HCT116 (cell line): Measurements from ENCODE around the gene CDH4. TPM values are rescaled to one million over a fixed set of nuclear protein-coding genes. Genes with fewer than 3 reads are reported as not detected.

ENCODE experiments used
- ATAC-seq: fragments of 200-7000 bp; cut with Tn5 transposase; 2 replicates; pipeline ENCODE4 v1.9.1; 2020; ENCODE audit warnings: mild to moderate bottlenecking, moderate library complexity
- BruUV-seq: library from RNA; stranded (reverse); fragments of 400-500 nt; replicated peaks from 2 replicates; lab custom pipeline; 2021; lab: Mats Ljungman, UMichigan
- CTCF ChIA-PET: fragments of 300-600 bp; sonication (Branson Sonifier 250); formaldehyde crosslinking; loops from one replicate; lab custom pipeline; 2021; ENCODE audit warnings: antibody characterized with exemption; lab: Charles Lee
- POLR2A ChIA-PET: fragments of 300-600, 350-600 bp; sonication (Branson Sonifier 250); formaldehyde crosslinking; loops from one replicate; lab custom pipeline; 2021; ENCODE audit warnings: antibody characterized with exemption; lab: Charles Lee
- RAD21 ChIA-PET, 2 experiments: fragments of 300-600 bp; sonication (Branson Sonifier 250); formaldehyde crosslinking; loops; one replicate each; lab custom pipeline; 2023; ENCODE audit warnings: low total read pairs in 2 of 2; ENCODE audit not compliant: uncharacterized antibody in 2 of 2, unreplicated experiment in 2 of 2, low non-redundant PET in 1 of 2; lab: Charles Lee
- DNase-seq: peaks from one replicate; pipeline ENCODE4 v3.0.0-alpha.2; 2010; ENCODE audit warnings: low read depth, low spot score
- H2AFZ ChIP-seq: fragments of 200-600 bp; shearing (Covaris generic), sonication (generic); 2 replicates; pipeline ENCODE4 v1.6.1; 2017; ENCODE audit warnings: low read depth, mixed run types, mixed read lengths, antibody characterized with exemption, low read length; ENCODE audit not compliant: poor library complexity, severe bottlenecking
- H3K27ac ChIP-seq: 2 replicates; pipeline ENCODE4 v1.5.1; 2012; ENCODE audit warnings: low read depth, low read length
- H3K27me3 ChIP-seq: fragments of 200-600 bp; sonication (generic); 2 replicates; pipeline ENCODE4 v1.6.1; 2016; ENCODE audit warnings: mixed run types, low read length, mixed read lengths; ENCODE audit not compliant: insufficient read depth
- H3K36me3 ChIP-seq, 2 experiments: fragments of 200-500 bp in 1 of 2; fragments of 200-600 bp in 1 of 2; sonication (Bioruptor generic) in 1 of 2; sonication (generic) in 1 of 2; 2 replicates each; pipeline versions ENCODE4 v1.5.1 to v1.6.1; 2014 to 2016; ENCODE audit warnings: low read length in 2 of 2, inconsistent platforms in 1 of 2, mixed read lengths in 1 of 2, mixed run types in 1 of 2; ENCODE audit not compliant: insufficient read depth in 2 of 2, control insufficient read depth in 1 of 2
- H3K4me1 ChIP-seq, 2 experiments: fragments of 200-600 bp in 1 of 2; sonication (generic) in 1 of 2; 2 replicates each; pipeline versions ENCODE4 v1.5.1 to v1.6.1; 2012 to 2017; ENCODE audit warnings: low read length in 2 of 2, inconsistent platforms in 1 of 2, mild to moderate bottlenecking in 1 of 2, mixed read lengths in 1 of 2, mixed run types in 1 of 2, moderate library complexity in 1 of 2; ENCODE audit not compliant: insufficient read depth in 2 of 2, control insufficient read depth in 1 of 2
- H3K4me2 ChIP-seq: fragments of 200-600 bp; sonication (generic); 2 replicates; pipeline ENCODE4 v1.6.1; 2017; ENCODE audit warnings: mixed run types, low read length, mixed read lengths
- H3K4me3 ChIP-seq, 2 experiments: fragments of 200-600 bp in 1 of 2; sonication (generic) in 1 of 2; replicated peaks in 1 of 2; 2 replicates each; pipeline ENCODE4 v1.5.1; 2011 to 2016; ENCODE audit warnings: low read length in 2 of 2, control low read depth in 1 of 2, low read depth in 1 of 2, mild to moderate bottlenecking in 1 of 2, mixed read lengths in 1 of 2, mixed run types in 1 of 2
- H3K79me2 ChIP-seq: fragments of 200-600 bp; sonication (generic); 2 replicates; pipeline ENCODE4 v1.6.1; 2017; ENCODE audit warnings: mild to moderate bottlenecking, mixed run types, low read length, moderate library complexity, mixed read lengths; ENCODE audit not compliant: insufficient read depth
- H3K9ac ChIP-seq: fragments of 200-600 bp; sonication (generic); 2 replicates; pipeline ENCODE4 v1.6.1; 2016; ENCODE audit warnings: low read length, mixed read lengths
- H3K9me2 ChIP-seq: fragments of 200-600 bp; sonication (generic), shearing (Covaris generic); 2 replicates; pipeline ENCODE4 v1.6.1; 2017; ENCODE audit warnings: mixed run types, mild to moderate bottlenecking, moderate library complexity; ENCODE audit not compliant: insufficient read depth
- H3K9me3 ChIP-seq, 2 experiments: fragments of 200-500 bp in 1 of 2; fragments of 200-600 bp in 1 of 2; sonication (Bioruptor generic) in 1 of 2; sonication (generic) in 1 of 2; 2 replicates each; pipeline ENCODE4 v1.6.1; 2014 to 2017; ENCODE audit warnings: low read length in 2 of 2, mixed read lengths in 2 of 2, inconsistent platforms in 1 of 2, low read depth in 1 of 2, mild to moderate bottlenecking in 1 of 2, mixed run types in 1 of 2, moderate library complexity in 1 of 2; ENCODE audit not compliant: control insufficient read depth in 1 of 2, insufficient read depth in 1 of 2
- H4K20me1 ChIP-seq: fragments of 200-600 bp; sonication (generic), shearing (Covaris generic); 2 replicates; pipeline ENCODE4 v1.6.1; 2017; ENCODE audit warnings: mixed run types, mild to moderate bottlenecking, moderate library complexity; ENCODE audit not compliant: insufficient read depth
- CEBPB ChIP-seq: IDR thresholded peaks from 2 replicates; pipeline ENCODE4 v1.6.1; 2012; ENCODE audit warnings: low read depth
- JUND ChIP-seq: IDR thresholded peaks from 2 replicates; pipeline ENCODE4 v1.6.1; 2012
- POLR2A ChIP-seq: IDR thresholded peaks from 2 replicates; pipeline ENCODE4 v1.7.0; 2011; ENCODE audit warnings: borderline replicate concordance; ENCODE audit not compliant: insufficient read depth, insufficient read length; ENCODE audit errors: extremely low read depth
- SIN3A ChIP-seq: IDR thresholded peaks from 2 replicates; pipeline ENCODE4 v1.6.1; 2012; ENCODE audit warnings: low read depth
- SP1 ChIP-seq: IDR thresholded peaks from 2 replicates; pipeline ENCODE4 v1.6.1; 2012; ENCODE audit warnings: low read depth
- TCF7L2 ChIP-seq: IDR thresholded peaks from 2 replicates; pipeline ENCODE4 v1.7.0; 2011; ENCODE audit warnings: borderline replicate concordance, inconsistent platforms; ENCODE audit not compliant: insufficient read depth, insufficient read length; ENCODE audit errors: extremely low read depth
- YY1 ChIP-seq: IDR thresholded peaks from 2 replicates; pipeline ENCODE4 v1.6.1; 2011; ENCODE audit warnings: low read length, low read depth, moderate library complexity, mild to moderate bottlenecking; ENCODE audit not compliant: insufficient replicate concordance; ENCODE audit errors: extremely low read depth
- ZNF274 ChIP-seq: fragments of 200-500 bp; sonication (Bioruptor generic); IDR thresholded peaks from 2 replicates; pipeline ENCODE4 v1.6.1; 2014; ENCODE audit warnings: mild to moderate bottlenecking, low read depth, low read length, inconsistent platforms
- intact Hi-C: fragments of 100-400 bp; cut with micrococcal nuclease; formaldehyde crosslinking; loops from 2 replicates; pipeline ENCODE4 v1.10.0; 2022
- total RNA-seq: library from RNA; stranded (reverse); gene quantifications from one replicate; pipeline ENCODE4 v1.2.1, GENCODE V29; 2021; ENCODE audit not compliant: unreplicated experiment
- TF ChIP-seq, protein P1 (sequence below): IDR thresholded peaks from 2 replicates; pipeline ENCODE4 v1.6.1; 2012; ENCODE audit warnings: low read depth
- TF ChIP-seq, protein P2 (sequence below): IDR thresholded peaks from 2 replicates; pipeline ENCODE4 v1.6.1; 2012
- TF ChIP-seq, protein P3 (sequence below), 3 experiments: fragments of 200-600 bp in 1 of 3; sonication (generic) in 1 of 3; IDR thresholded peaks in 2 of 3; conservative IDR thresholded peaks in 1 of 3; 2 replicates each; pipeline ENCODE4 v1.5.1; 2012 to 2017; ENCODE audit warnings: low read depth in 2 of 3, low read length in 2 of 3, antibody characterized with exemption in 1 of 3, borderline replicate concordance in 1 of 3, control low read depth in 1 of 3, mild to moderate bottlenecking in 1 of 3, mixed read lengths in 1 of 3, mixed run types in 1 of 3, moderate library complexity in 1 of 3; ENCODE audit not compliant: insufficient read depth in 1 of 3

Gene CDH4
- total RNA-seq, 1 experiment from 2014 or later = not detected

DNA sequence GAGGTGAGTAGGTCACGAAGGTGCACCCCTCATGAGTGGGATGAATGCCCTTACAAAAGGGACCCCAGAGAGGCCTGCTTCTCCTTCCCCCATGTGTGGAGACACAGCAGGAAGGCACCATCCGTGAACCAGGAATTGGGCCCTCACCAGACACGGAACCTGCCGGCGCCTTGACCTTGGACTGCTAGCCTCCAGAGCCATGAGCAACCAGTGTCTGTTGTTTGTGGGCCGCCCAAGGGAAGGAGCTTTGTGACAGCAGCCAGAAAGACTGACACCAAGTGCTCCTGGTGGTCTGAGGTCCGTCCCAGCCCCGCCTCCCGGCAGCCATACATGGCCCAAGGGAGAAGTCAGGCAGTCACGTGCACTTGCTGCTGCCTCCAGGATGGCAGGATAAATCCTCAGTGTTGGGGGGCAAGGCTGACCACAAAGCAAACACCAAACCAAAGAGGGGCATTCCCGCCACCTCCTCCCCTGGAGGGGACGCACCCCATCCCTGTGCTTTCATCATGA is 29.3 kb downstream of the CDH4 start:
- H4K20me1 ChIP-seq = no peaks in the 10 kb centered on the region
- no peak for ATAC-seq
- no peak overlapping the region for H3K4me2 ChIP-seq
- H3K27ac ChIP-seq = no peak overlapping the region
- ChIA-PET CTCF (no interaction called here), RAD21 (no interaction called here), POLR2A (no interaction called here)
- no TSS peak for BruUV-seq
- no peak overlapping the region for H2AFZ ChIP-seq
- no peaks in the 10 kb centered on the region for H3K4me1 ChIP-seq
- H3K79me2 ChIP-seq = no peaks in the 10 kb centered on the region
- peaks cover 18 to 32% of the 10 kb centered on the region in 2 experiments; a peak in 2 of 4 replicates for H3K9me3 ChIP-seq
- no peaks in the 10 kb centered on the region for H3K36me3 ChIP-seq
- DNase-seq = no peak
- H3K9ac ChIP-seq = no peak overlapping the region
- TF ChIP-seq, protein P1, sequence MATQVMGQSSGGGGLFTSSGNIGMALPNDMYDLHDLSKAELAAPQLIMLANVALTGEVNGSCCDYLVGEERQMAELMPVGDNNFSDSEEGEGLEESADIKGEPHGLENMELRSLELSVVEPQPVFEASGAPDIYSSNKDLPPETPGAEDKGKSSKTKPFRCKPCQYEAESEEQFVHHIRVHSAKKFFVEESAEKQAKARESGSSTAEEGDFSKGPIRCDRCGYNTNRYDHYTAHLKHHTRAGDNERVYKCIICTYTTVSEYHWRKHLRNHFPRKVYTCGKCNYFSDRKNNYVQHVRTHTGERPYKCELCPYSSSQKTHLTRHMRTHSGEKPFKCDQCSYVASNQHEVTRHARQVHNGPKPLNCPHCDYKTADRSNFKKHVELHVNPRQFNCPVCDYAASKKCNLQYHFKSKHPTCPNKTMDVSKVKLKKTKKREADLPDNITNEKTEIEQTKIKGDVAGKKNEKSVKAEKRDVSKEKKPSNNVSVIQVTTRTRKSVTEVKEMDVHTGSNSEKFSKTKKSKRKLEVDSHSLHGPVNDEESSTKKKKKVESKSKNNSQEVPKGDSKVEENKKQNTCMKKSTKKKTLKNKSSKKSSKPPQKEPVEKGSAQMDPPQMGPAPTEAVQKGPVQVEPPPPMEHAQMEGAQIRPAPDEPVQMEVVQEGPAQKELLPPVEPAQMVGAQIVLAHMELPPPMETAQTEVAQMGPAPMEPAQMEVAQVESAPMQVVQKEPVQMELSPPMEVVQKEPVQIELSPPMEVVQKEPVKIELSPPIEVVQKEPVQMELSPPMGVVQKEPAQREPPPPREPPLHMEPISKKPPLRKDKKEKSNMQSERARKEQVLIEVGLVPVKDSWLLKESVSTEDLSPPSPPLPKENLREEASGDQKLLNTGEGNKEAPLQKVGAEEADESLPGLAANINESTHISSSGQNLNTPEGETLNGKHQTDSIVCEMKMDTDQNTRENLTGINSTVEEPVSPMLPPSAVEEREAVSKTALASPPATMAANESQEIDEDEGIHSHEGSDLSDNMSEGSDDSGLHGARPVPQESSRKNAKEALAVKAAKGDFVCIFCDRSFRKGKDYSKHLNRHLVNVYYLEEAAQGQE = no peak
- TF ChIP-seq, protein P2, sequence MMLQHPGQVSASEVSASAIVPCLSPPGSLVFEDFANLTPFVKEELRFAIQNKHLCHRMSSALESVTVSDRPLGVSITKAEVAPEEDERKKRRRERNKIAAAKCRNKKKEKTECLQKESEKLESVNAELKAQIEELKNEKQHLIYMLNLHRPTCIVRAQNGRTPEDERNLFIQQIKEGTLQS = no peak
- TF ChIP-seq POLR2A = no peak
- no peak for TF ChIP-seq JUND
- no peak for TF ChIP-seq YY1
- TF ChIP-seq SIN3A = no peak
- no peak for TF ChIP-seq CEBPB
- no peak for TF ChIP-seq TCF7L2
- TF ChIP-seq ZNF274 = no peak
- TF ChIP-seq SP1 = no peak
- TF ChIP-seq, protein P3, sequence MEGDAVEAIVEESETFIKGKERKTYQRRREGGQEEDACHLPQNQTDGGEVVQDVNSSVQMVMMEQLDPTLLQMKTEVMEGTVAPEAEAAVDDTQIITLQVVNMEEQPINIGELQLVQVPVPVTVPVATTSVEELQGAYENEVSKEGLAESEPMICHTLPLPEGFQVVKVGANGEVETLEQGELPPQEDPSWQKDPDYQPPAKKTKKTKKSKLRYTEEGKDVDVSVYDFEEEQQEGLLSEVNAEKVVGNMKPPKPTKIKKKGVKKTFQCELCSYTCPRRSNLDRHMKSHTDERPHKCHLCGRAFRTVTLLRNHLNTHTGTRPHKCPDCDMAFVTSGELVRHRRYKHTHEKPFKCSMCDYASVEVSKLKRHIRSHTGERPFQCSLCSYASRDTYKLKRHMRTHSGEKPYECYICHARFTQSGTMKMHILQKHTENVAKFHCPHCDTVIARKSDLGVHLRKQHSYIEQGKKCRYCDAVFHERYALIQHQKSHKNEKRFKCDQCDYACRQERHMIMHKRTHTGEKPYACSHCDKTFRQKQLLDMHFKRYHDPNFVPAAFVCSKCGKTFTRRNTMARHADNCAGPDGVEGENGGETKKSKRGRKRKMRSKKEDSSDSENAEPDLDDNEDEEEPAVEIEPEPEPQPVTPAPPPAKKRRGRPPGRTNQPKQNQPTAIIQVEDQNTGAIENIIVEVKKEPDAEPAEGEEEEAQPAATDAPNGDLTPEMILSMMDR (IDR thresholded peaks at IDR 0.05 in 2 of 3, conservative IDR thresholded peaks at IDR 0.05 in 1 of 3; ENCODE audit: borderline replicate concordance in 1 of 3, insufficient read depth in 1 of 3, low read depth in 2 of 3, low read length in 2 of 3) = no peak
- no peak overlapping the region for H3K4me3 ChIP-seq
- H3K9me2 ChIP-seq = no peaks in the 10 kb centered on the region
- intact Hi-C loops = no loop called here
- H3K27me3 ChIP-seq = no peaks in the 10 kb centered on the region
